GM19455 (cell line): ENCODE data around the gene FOXN3.

ENCODE experiments used
- ATAC-seq: cut with Tn5 transposase; IDR thresholded peaks from one replicate; pipeline ENCODE4 v1.9.1; 2021; ENCODE audit not compliant: unreplicated experiment

The FOXN3 gene

GRCh38 chr14:89411976-89412375 is 5.1 kb downstream of the FOXN3 start:
- no peak for ATAC-seq

- ATAC-seq = no peak
These were observed 7.1 kb downstream of the FOXN3 start for GRCh38 chr14:89409961-89410360.

- no peak for ATAC-seq
These were observed 7.9 kb downstream of the FOXN3 start for GRCh38 chr14:89408907-89409700.

- ATAC-seq = no peak
These were observed 9.2 kb downstream of the FOXN3 start for GRCh38 chr14:89407856-89408255.

- ATAC-seq = no peak
These were observed 10.1 kb downstream of the FOXN3 start for GRCh38 chr14:89406941-89407340.

GRCh38 chr14:89406361-89406760 is 10.7 kb downstream of the FOXN3 start:
- ATAC-seq = no peak

GRCh38 chr14:89405712-89406111 is 11.3 kb downstream of the FOXN3 start:
- no peak for ATAC-seq

- ATAC-seq = no peak
These were observed 14.7 kb downstream of the FOXN3 start for GRCh38 chr14:89402363-89402762.

- no peak for ATAC-seq
These were observed 15.3 kb downstream of the FOXN3 start for GRCh38 chr14:89401761-89402160.

GRCh38 chr14:89401241-89401640 is 15.8 kb downstream of the FOXN3 start:
- ATAC-seq = no peak

GRCh38 chr14:89400529-89400928 is 16.5 kb downstream of the FOXN3 start:
- no peak for ATAC-seq

- no peak for ATAC-seq
These were observed 17.4 kb downstream of the FOXN3 start for GRCh38 chr14:89399594-89400068.

- no peak for ATAC-seq
These were observed 17.9 kb downstream of the FOXN3 start for GRCh38 chr14:89399157-89399556.

- no peak for ATAC-seq
These were observed 19.3 kb downstream of the FOXN3 start for GRCh38 chr14:89397569-89398230.

GRCh38 chr14:89394972-89395371 is 22.1 kb downstream of the FOXN3 start:
- no peak for ATAC-seq

- no peak for ATAC-seq
These were observed 23.7 kb downstream of the FOXN3 start for GRCh38 chr14:89393222-89393745.

- ATAC-seq = no peak
These were observed 24.9 kb downstream of the FOXN3 start for GRCh38 chr14:89392181-89392580.

GRCh38 chr14:89391556-89391955 is 25.5 kb downstream of the FOXN3 start:
- ATAC-seq = no peak

- ATAC-seq = no peak
These were observed 25.9 kb downstream of the FOXN3 start for GRCh38 chr14:89391123-89391522.

- no peak for ATAC-seq
These were observed 28.2 kb downstream of the FOXN3 start for GRCh38 chr14:89388853-89389252.

GRCh38 chr14:89387922-89388685 is 28.9 kb downstream of the FOXN3 start:
- ATAC-seq = no peak
